ENCODE measurements around the gene FLT1.

FLT1 gene

GRCh38 chr13:28432816-28433560 is 61.9 kb downstream of the FLT1 start:
- Mint-ChIP-seq H3K4me1 (ENCODE audit: low read depth in 2 of 2) (no peaks in the 10 kb centered on the region), H3K4me3 (no peak overlapping the region), H3K27me3 (peaks cover 38 to 48% of the 10 kb centered on the region in 2 donors), H3K9me3 (no peaks in the 10 kb centered on the region), H3K27ac (no peak overlapping the region), H3K36me3 (ENCODE audit: insufficient read depth) (no peaks in the 10 kb centered on the region)
- ATAC-seq (replicated peaks) (no peak), DNase-seq (no peak)

DNA sequence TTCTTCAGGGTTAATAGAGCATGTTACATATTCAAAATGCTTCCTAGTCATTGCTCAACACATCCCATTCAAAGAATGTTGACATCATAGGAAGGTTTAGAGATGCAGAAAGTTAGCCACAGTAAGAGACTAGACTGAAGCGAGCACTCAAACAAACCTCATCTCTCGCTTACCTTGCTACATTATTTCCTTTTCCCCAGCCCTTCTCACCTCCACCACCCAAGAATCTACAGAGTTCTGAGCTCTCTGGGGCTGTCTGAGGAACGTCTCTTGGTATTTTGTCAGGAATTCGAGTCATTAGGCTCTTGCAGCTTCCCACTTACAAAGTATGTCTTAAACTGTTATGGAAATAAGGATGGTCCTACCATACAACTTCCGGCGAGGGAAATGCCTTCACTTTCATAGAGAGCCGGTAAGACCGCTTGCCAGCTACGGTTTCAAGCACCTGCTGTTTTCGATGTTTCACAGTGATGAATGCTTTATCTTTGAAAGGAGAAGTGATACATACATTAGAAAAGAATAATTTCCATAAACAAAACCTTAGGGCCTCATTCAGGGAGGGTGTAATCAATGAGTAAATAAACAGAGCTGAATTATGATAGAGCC is 65.1 kb downstream of the FLT1 start:
- DNase-seq, result no peak
- Mint-ChIP-seq H3K36me3 (ENCODE audit: insufficient read depth) (no peaks in the 10 kb centered on the region), H3K4me1 (ENCODE audit: low read depth in 2 of 2) (no peaks in the 10 kb centered on the region), H3K4me3 (no peak overlapping the region), H3K9me3 (no peaks in the 10 kb centered on the region), H3K27me3 (peaks cover 20 to 33% of the 10 kb centered on the region in 2 donors), H3K27ac (no peak overlapping the region)
- peak; percentile 32 for ATAC-seq (replicated peaks)

DNA sequence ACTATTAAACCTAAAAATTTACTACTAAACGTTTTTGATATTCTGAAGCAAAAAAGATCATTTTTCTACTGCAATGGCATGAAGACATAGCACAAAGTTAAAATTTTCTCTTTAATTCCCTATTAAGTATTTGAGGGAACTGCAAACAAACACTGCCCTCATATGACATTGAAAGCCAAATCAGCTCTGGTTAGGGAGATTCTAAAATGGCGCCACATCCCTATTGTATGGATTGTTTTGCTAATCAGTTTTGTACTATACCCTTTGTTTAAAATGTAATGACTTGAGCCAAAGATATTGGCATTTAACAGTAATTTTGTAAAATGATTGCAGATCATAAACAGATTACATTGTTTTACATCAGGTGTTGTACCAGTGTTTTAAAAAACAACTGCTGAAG is 65.8 kb downstream of the FLT1 start:
- DNase-seq (no peak), ATAC-seq (replicated peaks) (no peak)
- H3K4me1 Mint-ChIP-seq (ENCODE audit: low read depth in 2 of 2), result no peaks in the 10 kb centered on the region
- peaks cover 20 to 29% of the 10 kb centered on the region in 2 donors for H3K27me3 Mint-ChIP-seq
- H3K9me3 Mint-ChIP-seq, result no peaks in the 10 kb centered on the region
- H3K27ac Mint-ChIP-seq, result no peak overlapping the region
- no peaks in the 10 kb centered on the region for H3K36me3 Mint-ChIP-seq (ENCODE audit: insufficient read depth)
- H3K4me3 Mint-ChIP-seq, result no peak overlapping the region

- Mint-ChIP-seq H3K36me3 (ENCODE audit: insufficient read depth) (no peaks in the 10 kb centered on the region), H3K4me3 (no peak overlapping the region), H3K27ac (no peak overlapping the region), H3K9me3 (no peaks in the 10 kb centered on the region), H3K4me1 (ENCODE audit: low read depth in 2 of 2) (peaks cover 8 to 13% of the 10 kb centered on the region in 2 donors), H3K27me3 (peaks cover 10 to 20% of the 10 kb centered on the region in 2 donors)
- no peak for ATAC-seq (replicated peaks)
- no peak for DNase-seq
Measured at GRCh38 chr13:28426381-28426780, 68.5 kb downstream of the FLT1 start.

DNA sequence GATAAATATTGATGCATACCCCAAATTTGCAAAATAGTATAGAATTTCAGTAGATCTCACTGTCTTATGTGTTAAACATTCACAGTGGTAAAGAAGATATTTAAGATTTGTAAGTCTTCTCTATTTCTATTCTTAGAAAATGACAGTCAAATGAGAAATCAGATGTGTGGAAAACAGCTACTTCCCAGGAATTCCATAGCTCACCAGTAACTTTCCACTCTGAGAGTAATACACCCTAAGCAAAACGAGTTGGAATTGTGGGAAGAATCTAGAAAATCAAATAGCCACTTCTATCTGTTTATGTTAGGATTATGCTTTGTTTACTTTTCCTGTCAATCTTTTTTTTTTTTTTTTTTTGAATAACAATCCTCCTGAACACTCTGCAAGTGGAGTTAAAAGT is 69.1 kb downstream of the FLT1 start:
- no peak overlapping the region for H3K27ac Mint-ChIP-seq
- no peak overlapping the region for H3K4me3 Mint-ChIP-seq
- H3K36me3 Mint-ChIP-seq (ENCODE audit: insufficient read depth), result no peaks in the 10 kb centered on the region
- H3K27me3 Mint-ChIP-seq, result peaks cover 10 to 20% of the 10 kb centered on the region in 2 donors
- H3K4me1 Mint-ChIP-seq (ENCODE audit: low read depth in 2 of 2), result peaks cover 8 to 13% of the 10 kb centered on the region in 2 donors
- DNase-seq, result no peak
- no peaks in the 10 kb centered on the region for H3K9me3 Mint-ChIP-seq
- ATAC-seq (replicated peaks), result no peak

DNA sequence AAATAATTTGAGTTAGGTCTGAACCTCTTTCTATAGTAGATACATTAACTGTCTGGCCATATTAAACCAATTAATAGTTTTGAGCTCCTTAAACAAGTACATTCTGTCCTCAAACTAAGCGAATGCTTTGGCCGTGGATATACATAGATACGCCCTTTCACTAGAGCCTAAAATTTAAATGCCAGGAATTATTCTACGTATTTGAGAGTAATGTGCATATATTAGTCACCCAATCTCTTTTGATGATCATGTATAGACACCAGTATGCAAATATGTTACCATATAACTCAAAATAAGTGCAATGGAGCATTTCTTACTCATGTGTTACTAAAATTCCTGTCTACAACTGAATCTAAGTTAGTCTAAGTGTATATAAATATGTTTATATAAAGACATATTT is 70.4 kb downstream of the FLT1 start:
- Mint-ChIP-seq H3K27ac (no peak overlapping the region), H3K4me3 (no peak overlapping the region), H3K4me1 (ENCODE audit: low read depth in 2 of 2) (peaks cover 8 to 13% of the 10 kb centered on the region in 2 donors), H3K36me3 (ENCODE audit: insufficient read depth) (no peaks in the 10 kb centered on the region), H3K27me3 (peaks cover 10 to 14% of the 10 kb centered on the region in 2 donors), H3K9me3 (no peaks in the 10 kb centered on the region)
- DNase-seq (no peak), ATAC-seq (replicated peaks) (no peak)

DNA sequence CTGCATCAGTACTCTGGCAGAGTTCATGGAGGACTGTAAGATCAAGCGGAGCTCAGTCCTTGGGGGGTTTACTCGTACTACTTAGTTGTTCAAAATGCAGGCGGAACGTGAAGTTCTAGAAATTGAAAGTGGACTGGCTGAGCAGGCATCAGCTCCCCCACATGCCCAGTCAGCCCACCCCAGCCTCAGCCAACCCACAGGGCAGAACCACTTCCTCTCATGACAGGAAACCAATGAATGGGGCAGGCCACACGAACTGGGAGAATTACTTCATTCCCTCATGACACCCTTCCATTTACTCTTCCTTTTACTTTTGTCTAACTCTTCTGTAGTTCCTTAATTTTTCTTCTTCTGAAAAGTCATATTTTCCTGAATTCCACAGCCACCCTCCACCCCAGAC is 71.9 kb downstream of the FLT1 start:
- Mint-ChIP-seq H3K36me3 (ENCODE audit: insufficient read depth) (no peaks in the 10 kb centered on the region), H3K4me1 (ENCODE audit: low read depth in 2 of 2) (peaks cover 8 to 13% of the 10 kb centered on the region in 2 donors), H3K27ac (peak overlapping the region in 1 of 2 donors; percentile 59), H3K9me3 (no peaks in the 10 kb centered on the region), H3K4me3 (peak overlapping the region; percentile 39 to 57), H3K27me3 (peaks cover 10 to 15% of the 10 kb centered on the region in 2 donors)
- ATAC-seq (replicated peaks), result peak; percentile 66
- no peak for DNase-seq

- no peaks in the 10 kb centered on the region for H3K36me3 Mint-ChIP-seq (ENCODE audit: insufficient read depth)
- H3K4me1 Mint-ChIP-seq (ENCODE audit: low read depth in 2 of 2), result peaks cover 8 to 13% of the 10 kb centered on the region in 2 donors
- no peaks in the 10 kb centered on the region for H3K9me3 Mint-ChIP-seq
- H3K27ac Mint-ChIP-seq, result no peak overlapping the region
- no peak overlapping the region for H3K4me3 Mint-ChIP-seq
- H3K27me3 Mint-ChIP-seq, result peaks cover 10 to 16% of the 10 kb centered on the region in 2 donors
- DNase-seq (no peak), ATAC-seq (replicated peaks) (no peak)
Measured at GRCh38 chr13:28421676-28422410, 73.1 kb downstream of the FLT1 start.

- no peaks in the 10 kb centered on the region for H3K36me3 Mint-ChIP-seq (ENCODE audit: insufficient read depth)
- peaks cover 0 to 9% of the 10 kb centered on the region in 2 donors for H3K27me3 Mint-ChIP-seq
- H3K4me3 Mint-ChIP-seq, result no peak overlapping the region
- no peaks in the 10 kb centered on the region for H3K9me3 Mint-ChIP-seq
- no peak for DNase-seq
- no peak overlapping the region for H3K27ac Mint-ChIP-seq
- ATAC-seq (replicated peaks), result no peak
- H3K4me1 Mint-ChIP-seq (ENCODE audit: low read depth in 2 of 2), result peaks cover 8 to 13% of the 10 kb centered on the region in 2 donors
Measured at GRCh38 chr13:28420704-28421103, 74.2 kb downstream of the FLT1 start.

DNA sequence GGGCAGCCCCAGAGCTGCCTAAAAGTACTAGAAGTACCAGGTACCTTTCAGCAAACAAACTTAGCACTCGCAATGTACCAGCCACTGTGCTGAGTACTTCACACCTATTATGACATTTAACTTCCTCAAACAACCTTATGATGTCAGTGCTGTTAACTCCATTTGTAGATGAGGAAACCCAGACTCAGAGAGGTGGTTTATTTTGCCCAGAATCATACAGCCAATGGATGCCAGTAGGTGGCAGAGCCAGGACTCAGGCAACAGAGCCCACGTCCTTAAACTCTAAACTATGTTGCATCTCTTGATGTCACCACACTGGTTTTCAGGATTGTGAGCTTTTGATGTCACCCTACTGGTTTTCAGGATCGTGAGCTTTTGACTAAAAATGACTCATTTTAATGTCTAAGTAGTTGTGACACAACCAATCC is 78.9 kb downstream of the FLT1 start:
- no peak for DNase-seq
- Mint-ChIP-seq H3K4me1 (ENCODE audit: low read depth in 2 of 2) (no peaks in the 10 kb centered on the region), H3K27ac (no peak overlapping the region), H3K27me3 (peaks cover 14 to 37% of the 10 kb centered on the region in 2 donors), H3K9me3 (no peaks in the 10 kb centered on the region), H3K36me3 (ENCODE audit: insufficient read depth) (no peaks in the 10 kb centered on the region), H3K4me3 (no peak overlapping the region)
- ATAC-seq (replicated peaks), result no peak

- ATAC-seq (replicated peaks) (no peak), DNase-seq (no peak)
- H3K4me3 Mint-ChIP-seq, result no peak overlapping the region
- H3K27me3 Mint-ChIP-seq, result peaks cover 14 to 57% of the 10 kb centered on the region in 2 donors
- no peaks in the 10 kb centered on the region for H3K9me3 Mint-ChIP-seq
- no peak overlapping the region for H3K27ac Mint-ChIP-seq
- H3K36me3 Mint-ChIP-seq (ENCODE audit: insufficient read depth), result peaks cover 4% of the 10 kb centered on the region
- no peaks in the 10 kb centered on the region for H3K4me1 Mint-ChIP-seq (ENCODE audit: low read depth in 2 of 2)
Measured at GRCh38 chr13:28413999-28414398, 80.9 kb downstream of the FLT1 start.

GRCh38 chr13:28412981-28413380 is 81.9 kb downstream of the FLT1 start:
- ATAC-seq (replicated peaks), result no peak
- Mint-ChIP-seq H3K36me3 (ENCODE audit: insufficient read depth) (peaks cover 4% of the 10 kb centered on the region), H3K9me3 (no peaks in the 10 kb centered on the region), H3K4me3 (no peak overlapping the region), H3K27me3 (peaks cover 11 to 61% of the 10 kb centered on the region in 2 donors), H3K4me1 (ENCODE audit: low read depth in 2 of 2) (peaks cover 2 to 4% of the 10 kb centered on the region in 2 donors), H3K27ac (no peak overlapping the region)
- no peak for DNase-seq

GRCh38 chr13:28411831-28412353 is 83.0 kb downstream of the FLT1 start:
- DNase-seq, result no peak
- H3K4me1 Mint-ChIP-seq (ENCODE audit: low read depth in 2 of 2), result peaks cover 2 to 4% of the 10 kb centered on the region in 2 donors

More at GRCh38 chr13:28411831-28412353, 83.0 kb downstream of the FLT1 start:
- H3K4me3 Mint-ChIP-seq, result no peak overlapping the region
- no peaks in the 10 kb centered on the region for H3K9me3 Mint-ChIP-seq
- H3K27ac Mint-ChIP-seq, result no peak overlapping the region
- H3K27me3 Mint-ChIP-seq, result peaks cover 5 to 61% of the 10 kb centered on the region in 2 donors
- H3K36me3 Mint-ChIP-seq (ENCODE audit: insufficient read depth), result peaks cover 4% of the 10 kb centered on the region
- ATAC-seq (replicated peaks), result no peak
